Measurements from ENCODE around the gene LRBA.

LRBA gene

GRCh38 chr4:150278206-150278605 is 736.9 kb downstream of the LRBA start:
- no peak for DNase-seq (ENCODE audit: low read depth in 3 of 3)

- no peak for DNase-seq (ENCODE audit: low read depth in 3 of 3)
Observed at GRCh38 chr4:150268444-150268843, 746.6 kb downstream of the LRBA start.

GRCh38 chr4:150265806-150266205 is 749.3 kb downstream of the LRBA start:
- DNase-seq (ENCODE audit: low read depth in 3 of 3): no peak

DNA sequence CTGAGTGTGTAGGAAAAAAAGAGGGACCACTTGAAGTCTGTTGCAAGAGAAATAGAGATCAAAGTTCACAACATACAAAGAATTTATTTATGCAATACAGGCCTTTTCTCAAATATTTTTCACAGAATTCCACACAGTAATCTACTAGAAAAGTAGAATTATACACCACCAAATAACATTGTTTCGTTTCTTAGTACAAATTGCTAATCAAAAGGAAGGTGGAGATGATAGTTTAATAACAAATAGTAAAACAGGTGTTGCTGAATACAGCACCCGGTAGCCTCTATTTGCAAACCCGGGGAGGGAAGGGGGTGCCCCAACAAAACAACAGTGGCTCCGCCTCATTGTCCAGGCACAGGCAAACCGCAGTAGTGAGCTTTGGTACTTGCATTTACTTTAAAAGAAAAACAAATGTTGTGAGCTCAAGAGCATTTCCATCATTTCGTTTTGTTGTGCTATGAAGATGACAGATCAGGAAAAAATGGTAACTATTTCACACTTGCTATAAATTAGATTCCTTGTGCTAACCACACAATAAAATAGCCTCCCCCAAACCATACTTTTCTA is 750.4 kb downstream of the LRBA start:
- DNase-seq (ENCODE audit: low read depth in 3 of 3): no peak

- DNase-seq (ENCODE audit: low read depth in 3 of 3): no peak
Observed at GRCh38 chr4:150262611-150263010, 752.5 kb downstream of the LRBA start.

DNA sequence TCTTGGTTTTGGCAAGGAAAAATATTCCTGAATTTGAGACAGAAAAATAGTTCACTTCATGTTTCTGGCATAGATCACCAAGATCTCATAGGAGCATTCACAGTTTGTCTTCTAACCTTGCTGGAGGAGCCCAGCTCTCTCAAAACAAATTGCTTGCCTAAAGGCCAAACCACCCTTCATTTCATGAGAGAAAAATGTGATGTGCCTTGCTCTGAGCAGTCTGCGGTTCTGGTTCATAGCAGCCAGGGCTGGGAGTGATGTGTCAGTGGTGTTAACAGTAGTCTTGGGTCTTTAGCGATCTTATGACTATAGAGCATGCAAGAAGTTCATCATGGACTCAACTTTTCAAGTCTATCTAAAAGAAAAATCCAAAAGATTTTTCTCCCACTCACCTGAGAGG is 753.5 kb downstream of the LRBA start:
- no peak for DNase-seq (ENCODE audit: low read depth in 3 of 3)

- DNase-seq (ENCODE audit: low read depth in 3 of 3): no peak
Observed at GRCh38 chr4:150259861-150260567, 755.1 kb downstream of the LRBA start.

- no peak for DNase-seq (ENCODE audit: low read depth in 3 of 3)
Observed at GRCh38 chr4:150258569-150258968, 756.5 kb downstream of the LRBA start.

GRCh38 chr4:150256841-150257730 is 758.0 kb downstream of the LRBA start:
- no peak for DNase-seq (ENCODE audit: low read depth in 3 of 3)

GRCh38 chr4:150256225-150256620 is 758.9 kb downstream of the LRBA start:
- no peak for DNase-seq (ENCODE audit: low read depth in 3 of 3)

DNA sequence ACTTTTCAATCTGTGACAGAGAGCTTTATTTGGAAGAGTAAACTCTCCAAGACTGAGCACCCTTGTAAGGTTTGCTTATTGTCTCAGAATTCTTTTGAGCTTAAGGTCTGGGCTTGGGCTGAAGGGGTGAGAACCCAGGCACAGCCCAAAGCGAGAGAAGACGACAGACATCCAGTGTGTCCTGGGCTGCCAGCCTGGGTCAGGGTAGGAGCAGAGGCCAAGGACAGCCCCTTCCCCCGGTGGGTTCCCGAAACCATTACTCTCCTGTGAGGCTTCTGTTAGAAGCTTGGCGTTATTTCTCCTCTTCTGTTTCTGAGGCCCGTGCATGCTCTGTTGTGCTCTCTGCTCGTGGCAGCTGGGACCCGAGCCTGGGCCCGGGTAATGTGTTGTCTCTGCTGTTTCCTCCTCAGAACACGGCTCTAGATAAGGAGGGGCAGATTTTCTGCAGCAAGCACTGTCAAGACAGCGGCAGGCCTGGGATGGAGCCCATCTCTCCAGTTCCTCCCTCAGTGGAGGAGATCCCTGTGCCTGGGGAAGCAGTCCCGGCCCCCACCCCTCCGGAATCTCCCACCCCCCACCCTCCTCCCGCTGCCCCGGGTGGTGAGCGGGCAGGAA is 759.4 kb downstream of the LRBA start:
- no peak for DNase-seq (ENCODE audit: low read depth in 3 of 3)

DNA sequence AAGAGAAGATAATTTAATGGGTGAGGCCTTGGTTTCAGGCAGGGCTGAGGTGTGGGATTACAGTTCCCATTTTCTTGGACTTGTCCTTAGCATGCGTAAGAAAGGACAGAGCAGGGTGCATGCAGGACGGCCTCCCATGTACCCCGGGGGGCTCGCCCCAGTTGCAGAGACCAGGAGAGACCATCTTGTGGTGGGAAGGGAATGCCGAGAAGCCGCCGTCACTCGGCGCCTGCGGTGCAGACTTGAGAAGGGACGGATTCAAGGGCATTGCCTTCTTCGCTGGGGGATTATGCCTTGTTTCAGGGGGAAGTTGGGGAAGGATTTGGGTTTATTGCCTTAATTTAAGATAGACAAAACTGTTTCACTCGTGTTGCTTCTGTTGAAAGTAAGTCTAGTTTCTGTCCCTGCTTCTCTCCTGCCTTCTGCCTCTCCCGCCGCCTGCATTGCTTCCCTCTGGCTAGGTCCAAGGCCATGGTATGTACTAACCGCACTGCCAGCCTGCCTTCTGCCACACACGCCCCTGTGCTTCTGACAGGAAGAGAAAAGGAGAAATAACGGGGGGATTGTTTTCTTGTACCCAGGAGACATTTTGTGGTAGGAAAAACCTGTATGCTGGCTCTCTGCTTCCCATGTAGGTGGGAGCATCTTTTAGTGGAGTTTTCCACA is 761.0 kb downstream of the LRBA start:
- DNase-seq (ENCODE audit: low read depth in 3 of 3): no peak

GRCh38 chr4:150253416-150253815 is 761.7 kb downstream of the LRBA start:
- DNase-seq (ENCODE audit: low read depth in 3 of 3): no peak

- DNase-seq (ENCODE audit: low read depth in 3 of 3): no peak
Observed at GRCh38 chr4:150252741-150253140, 762.3 kb downstream of the LRBA start.

GRCh38 chr4:150252306-150252705 is 762.8 kb downstream of the LRBA start:
- no peak for DNase-seq (ENCODE audit: low read depth in 3 of 3)

DNA sequence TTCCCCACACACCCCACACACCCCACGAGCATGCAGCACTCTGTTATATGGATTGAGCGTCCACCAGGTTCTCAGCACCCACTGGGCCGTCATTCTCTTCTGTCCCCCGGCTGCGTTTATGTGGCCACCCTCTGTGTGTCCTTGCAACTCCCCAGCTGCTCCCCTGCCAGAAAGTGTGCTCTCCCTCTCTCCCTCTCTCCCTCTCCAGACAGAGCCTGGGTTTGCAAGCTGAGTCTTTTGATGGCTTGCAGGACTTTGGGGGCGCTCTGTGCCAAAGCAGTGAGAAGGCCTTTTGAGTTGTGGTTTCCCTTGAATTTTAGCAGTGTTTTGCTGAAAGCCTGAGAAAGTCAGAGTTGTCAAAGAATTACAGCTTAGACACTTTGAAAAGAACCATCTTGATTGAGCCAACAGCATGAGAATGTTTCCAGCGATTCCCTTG is 763.3 kb downstream of the LRBA start:
- DNase-seq (ENCODE audit: low read depth in 3 of 3): no peak

- no peak for DNase-seq (ENCODE audit: low read depth in 3 of 3)
Observed at GRCh38 chr4:150250998-150251651, 764.0 kb downstream of the LRBA start.

GRCh38 chr4:150250293-150250997 is 764.6 kb downstream of the LRBA start:
- DNase-seq (ENCODE audit: low read depth in 3 of 3): no peak

- no peak for DNase-seq (ENCODE audit: low read depth in 3 of 3)
Observed at GRCh38 chr4:150248181-150248580, 766.9 kb downstream of the LRBA start.

- no peak for DNase-seq (ENCODE audit: low read depth in 3 of 3)
Observed at GRCh38 chr4:150247184-150247583, 767.9 kb downstream of the LRBA start.

DNA sequence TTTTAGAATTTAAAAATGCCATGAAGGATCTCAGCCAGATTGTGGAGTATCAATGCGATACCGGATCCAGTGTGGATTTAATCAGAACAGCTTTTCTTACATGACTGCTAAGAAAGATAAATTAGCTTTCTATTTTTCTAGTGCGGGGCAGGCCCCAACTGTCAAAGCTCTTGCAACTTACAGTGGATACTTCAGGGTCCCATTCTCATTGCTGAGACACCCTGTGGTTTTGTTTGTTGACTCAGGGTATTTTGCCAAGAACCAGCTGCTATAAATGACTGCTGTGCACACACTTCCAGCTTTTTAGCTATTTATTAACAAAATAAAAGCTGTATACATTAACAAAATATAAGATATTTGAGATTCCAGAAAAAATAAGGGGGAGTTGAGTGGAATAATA is 770.5 kb downstream of the LRBA start:
- no peak for DNase-seq (ENCODE audit: low read depth in 3 of 3)

Measured in stimulated activated CD4-positive, alpha-beta T cell treated with anti-CD3 and anti-CD28 coated beads, TNF-alpha, amount 100 ng/mL, for 24 hours (primary cell).